Osteoblast (primary cell): ENCODE data around the gene CDC20. TPM values are rescaled to one million over a fixed set of nuclear protein-coding genes. Genes with fewer than 3 reads are reported as not detected.

Source experiments
- DNase-seq: peaks from one replicate; pipeline ENCODE4 v3.0.0; 2011; ENCODE audit warnings: low spot score, mixed read lengths; ENCODE audit not compliant: insufficient read length; ENCODE audit errors: missing footprints
- H2AFZ ChIP-seq: 2 replicates; pipeline ENCODE4 v1.6.0; 2011; ENCODE audit warnings: mild to moderate bottlenecking, low read length
- H3K27ac ChIP-seq: 2 replicates; pipeline ENCODE4 v1.5.1; 2011; ENCODE audit warnings: mild to moderate bottlenecking, low read depth, low read length, moderate library complexity
- H3K27me3 ChIP-seq: 2 replicates; pipeline ENCODE4 v1.6.0; 2012; ENCODE audit warnings: mild to moderate bottlenecking, control low read depth, inconsistent platforms, low read length, moderate library complexity; ENCODE audit not compliant: insufficient read depth
- H3K36me3 ChIP-seq: 2 replicates; pipeline ENCODE4 v1.5.1; 2011; ENCODE audit warnings: mild to moderate bottlenecking, low read length, control low read depth, moderate library complexity; ENCODE audit not compliant: insufficient read depth
- H3K4me1 ChIP-seq: 2 replicates; pipeline ENCODE4 v1.5.1; 2011; ENCODE audit warnings: mild to moderate bottlenecking, low read length, control low read depth, moderate library complexity; ENCODE audit not compliant: insufficient read depth
- H3K4me2 ChIP-seq: 2 replicates; pipeline ENCODE4 v1.6.0; 2011; ENCODE audit warnings: mild to moderate bottlenecking, low read length; ENCODE audit not compliant: insufficient read depth
- H3K4me3 ChIP-seq: fragments of 200-600 bp; sonication (generic); 3 replicates; pipeline ENCODE4 v1.5.1; 2012; ENCODE audit warnings: mild to moderate bottlenecking, low read length, inconsistent platforms; ENCODE audit not compliant: insufficient read depth
- H3K79me2 ChIP-seq: 2 replicates; pipeline ENCODE4 v1.6.0; 2012; ENCODE audit warnings: mild to moderate bottlenecking, low read length, control low read depth, inconsistent platforms; ENCODE audit not compliant: insufficient read depth
- H3K9me3 ChIP-seq: 2 replicates; pipeline ENCODE4 v1.5.1; 2011; ENCODE audit warnings: low read depth, low read length, control low read depth
- H4K20me1 ChIP-seq: 2 replicates; pipeline ENCODE4 v1.6.0; 2012; ENCODE audit warnings: mild to moderate bottlenecking, low read length, control low read depth; ENCODE audit not compliant: insufficient read depth
- CTCF ChIP-seq: IDR thresholded peaks from 2 replicates; pipeline ENCODE4 v1.5.1; 2011; ENCODE audit warnings: mild to moderate bottlenecking, low read depth, low read length, moderate library complexity; ENCODE audit errors: extremely low read depth
- total RNA-seq: library from RNA; depleted of rRNA; stranded (reverse); fragments of >200 nt; gene quantifications from 2 replicates; pipeline ENCODE4 v1.2.3, GENCODE V29; 2012

CDC20 gene
- total RNA-seq, 1 donor = 4.7 TPM

- Histone ChIP-seq H3K27ac (no peak overlapping the region), H3K79me2 (no peaks in the 10 kb centered on the region), H2AFZ (no peak overlapping the region), H3K4me2 (no peak overlapping the region), H3K9me3 (no peaks in the 10 kb centered on the region), H4K20me1 (no peaks in the 10 kb centered on the region), H3K4me3 (no peak overlapping the region), H3K27me3 (peaks cover 8% of the 10 kb centered on the region), H3K4me1 (peaks cover 26% of the 10 kb centered on the region), H3K36me3 (no peaks in the 10 kb centered on the region)
- no peak for TF ChIP-seq CTCF
- DNase-seq = peak; percentile 62
Observed at GRCh38 chr1:43352881-43353280, 5.9 kb upstream of the CDC20 start.

- Histone ChIP-seq H3K27ac (no peak overlapping the region), H3K4me2 (no peak overlapping the region), H3K36me3 (no peaks in the 10 kb centered on the region), H3K4me1 (peaks cover 31% of the 10 kb centered on the region), H3K9me3 (no peaks in the 10 kb centered on the region), H4K20me1 (no peaks in the 10 kb centered on the region), H3K4me3 (no peak overlapping the region), H2AFZ (no peak overlapping the region), H3K27me3 (no peaks in the 10 kb centered on the region), H3K79me2 (peaks cover 6% of the 10 kb centered on the region)
- DNase-seq = peak; percentile 61
- TF ChIP-seq CTCF = no peak
Observed at GRCh38 chr1:43354471-43354870, 4.3 kb upstream of the CDC20 start.

- no peak overlapping the region for H3K4me2 ChIP-seq
- peak; percentile 73 for DNase-seq
- peaks cover 31% of the 10 kb centered on the region for H3K4me1 ChIP-seq
- H4K20me1 ChIP-seq = peaks cover 1% of the 10 kb centered on the region
- no peak overlapping the region for H2AFZ ChIP-seq
- TF ChIP-seq CTCF = no peak
- no peaks in the 10 kb centered on the region for H3K9me3 ChIP-seq
- peaks cover 11% of the 10 kb centered on the region for H3K79me2 ChIP-seq
- H3K4me3 ChIP-seq = no peak overlapping the region
- no peak overlapping the region for H3K27ac ChIP-seq
- no peaks in the 10 kb centered on the region for H3K27me3 ChIP-seq
- no peaks in the 10 kb centered on the region for H3K36me3 ChIP-seq
Observed at GRCh38 chr1:43354936-43355335, 3.8 kb upstream of the CDC20 start.

GRCh38 chr1:43357251-43357650 lies 1.5 kb upstream of the CDC20 start:
- Histone ChIP-seq H3K4me3 (no peak overlapping the region), H2AFZ (no peak overlapping the region), H3K4me1 (peaks cover 39% of the 10 kb centered on the region), H4K20me1 (peaks cover 11% of the 10 kb centered on the region), H3K27ac (no peak overlapping the region), H3K36me3 (peaks cover 23% of the 10 kb centered on the region), H3K9me3 (no peaks in the 10 kb centered on the region), H3K4me2 (no peak overlapping the region), H3K27me3 (no peaks in the 10 kb centered on the region), H3K79me2 (peaks cover 34% of the 10 kb centered on the region)
- TF ChIP-seq CTCF = no peak
- DNase-seq = peak; percentile 62
